Stimulated activated naive CD8-positive, alpha-beta T cell treated with anti-CD3 and anti-CD28 coated beads, Interleukin-15, Interleukin-2, amounts not matched to agents 100 U/mL and 50 U/mL, for 24 hours (primary cell): ENCODE data around the gene TMX1.
A peak's percentile ranks its signal among the peaks of the same experiment; 100 is the strongest.

Experiments
- ATAC-seq: fragments of 150-1000 bp; cut with Tn5 transposase; one replicate; pipeline ENCODE4 v1.10.0; 2021
- DNase-seq: peaks from one replicate; pipeline ENCODE4 v3.0.0; 2021

TMX1 gene

DNA sequence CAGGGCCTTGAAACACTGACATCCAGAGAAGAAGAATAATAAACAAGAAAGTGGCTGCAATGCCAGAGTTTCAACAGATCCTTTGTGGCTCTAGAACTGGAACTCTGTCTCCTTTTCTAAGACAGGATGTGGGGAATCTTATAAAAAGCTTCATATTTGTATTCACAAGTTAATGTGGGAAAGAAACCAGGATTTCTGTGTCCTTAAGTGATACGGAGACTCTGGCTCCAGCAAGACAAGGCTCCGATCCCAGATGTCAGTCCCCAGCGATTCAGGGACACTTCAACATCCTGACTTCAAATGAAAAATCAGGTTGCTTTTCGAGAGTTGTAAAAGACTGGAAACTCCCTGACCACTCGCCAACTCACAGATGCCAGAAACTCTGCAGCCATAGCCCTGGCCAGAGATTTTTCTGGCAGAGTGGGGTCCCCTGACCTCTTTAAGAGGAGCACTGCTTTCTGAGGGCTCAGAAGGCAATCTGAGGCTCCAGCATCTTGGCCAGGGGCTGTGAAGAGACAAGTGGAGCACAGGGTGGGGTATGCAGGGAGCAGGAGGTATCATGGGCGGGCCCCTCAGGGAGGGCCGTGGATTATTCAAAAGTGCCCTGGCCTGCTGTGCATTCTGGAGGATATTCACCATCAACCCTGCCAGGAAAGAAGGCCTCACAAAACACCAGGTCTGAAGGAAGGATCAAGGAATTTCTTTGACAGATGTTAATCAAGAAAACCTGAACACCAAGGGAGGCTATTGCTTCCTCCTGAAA, 53.3 kb downstream of the TMX1 start:
- ATAC-seq (no peak), DNase-seq (no peak)

DNA sequence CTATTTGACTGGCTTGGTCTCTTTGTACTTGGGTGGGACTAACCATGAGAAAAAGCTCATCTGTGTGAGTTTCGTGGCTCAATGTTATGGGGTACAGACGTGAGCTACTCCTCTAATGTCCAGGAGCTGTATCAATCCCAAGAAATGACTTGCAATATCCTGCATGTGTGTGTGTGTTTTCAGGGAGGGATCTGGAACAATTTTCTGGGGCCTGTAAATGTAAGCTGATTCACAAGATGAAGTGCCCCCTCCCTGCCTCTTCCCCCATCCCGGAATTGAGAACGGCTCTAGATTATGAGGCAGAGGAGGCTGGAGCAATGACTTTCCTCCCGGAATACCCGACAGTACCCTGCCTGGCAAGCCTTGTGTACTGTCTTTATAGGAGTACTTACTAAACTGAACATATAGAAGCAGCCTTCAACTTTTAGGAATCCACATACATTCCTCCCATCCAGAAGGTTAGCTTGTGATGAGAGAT, 53.9 kb downstream of the TMX1 start:
- ATAC-seq (no peak), DNase-seq (no peak)

- ATAC-seq (no peak), DNase-seq (no peak)
Observed at GRCh38 chr14:51294951-51295525, 55.0 kb downstream of the TMX1 start.

DNA sequence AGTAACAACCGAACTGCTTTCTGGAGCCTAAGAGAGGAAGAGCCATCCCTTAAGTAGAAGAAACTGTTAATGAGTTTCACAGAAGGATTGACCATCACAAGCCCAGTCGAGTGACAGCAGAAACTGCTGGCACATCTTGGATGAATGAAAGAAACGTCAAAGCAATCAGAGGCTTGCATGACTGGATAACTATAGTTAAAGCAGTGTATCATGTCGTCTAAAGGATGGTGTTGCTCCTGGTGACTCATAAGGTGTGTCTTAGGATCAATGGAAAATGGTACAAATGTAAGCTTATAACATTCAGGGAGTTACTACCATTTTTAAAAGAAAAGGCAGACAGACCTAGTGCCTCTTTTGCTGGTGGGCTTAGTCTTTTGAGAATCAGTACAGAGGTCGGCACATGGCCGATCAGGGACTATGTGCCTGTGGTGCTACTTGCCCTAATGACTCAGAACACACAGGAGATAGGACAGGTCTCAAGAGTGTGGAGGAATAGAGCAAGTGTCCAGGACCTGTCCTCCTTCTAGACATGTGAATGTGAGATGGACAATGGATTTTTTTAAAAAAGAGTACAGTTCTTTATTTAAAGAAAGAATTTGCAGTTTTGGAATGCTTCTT, 55.7 kb downstream of the TMX1 start:
- no peak for DNase-seq
- ATAC-seq, result no peak

DNA sequence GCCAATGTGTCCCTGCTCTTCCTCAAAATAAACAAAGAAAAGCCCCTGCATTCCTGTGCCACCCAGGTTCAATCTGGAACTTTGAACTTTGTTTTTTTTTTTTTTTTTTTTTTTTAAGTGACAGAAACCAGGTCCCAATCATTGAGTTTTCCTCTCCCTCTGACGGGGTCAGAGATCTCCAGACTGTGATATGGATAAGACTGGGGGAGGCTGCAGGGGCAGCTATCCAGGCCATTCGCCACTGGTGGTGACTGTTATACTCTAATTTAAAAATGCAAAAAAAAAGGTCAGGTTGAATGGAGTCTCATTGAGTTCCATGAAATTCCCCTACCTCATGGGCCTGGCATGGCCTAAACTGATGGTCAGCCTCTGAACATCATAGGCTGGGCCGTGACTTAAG, 57.0 kb downstream of the TMX1 start:
- DNase-seq, result no peak
- no peak for ATAC-seq

DNA sequence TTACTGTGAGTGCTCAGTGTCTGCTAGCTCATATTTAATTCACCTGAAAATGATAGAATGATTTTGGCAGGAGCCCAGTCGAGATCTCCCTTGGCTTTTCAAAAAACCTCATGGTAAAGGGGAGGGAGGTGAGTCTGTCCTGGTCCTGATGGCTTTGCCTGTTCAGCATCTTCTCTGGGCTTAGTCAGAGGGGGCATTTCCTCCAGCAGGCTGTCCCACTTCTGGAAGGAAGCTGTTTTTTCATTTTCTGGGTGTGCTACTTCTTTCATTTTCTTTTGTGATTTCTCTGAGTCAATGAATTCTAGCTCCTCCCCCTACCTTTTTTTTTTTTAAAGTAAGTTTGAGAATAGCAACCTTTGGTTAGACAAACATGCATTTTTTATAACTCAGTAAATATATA, 58.8 kb downstream of the TMX1 start:
- DNase-seq (no peak), ATAC-seq (peak; percentile 75)

DNA sequence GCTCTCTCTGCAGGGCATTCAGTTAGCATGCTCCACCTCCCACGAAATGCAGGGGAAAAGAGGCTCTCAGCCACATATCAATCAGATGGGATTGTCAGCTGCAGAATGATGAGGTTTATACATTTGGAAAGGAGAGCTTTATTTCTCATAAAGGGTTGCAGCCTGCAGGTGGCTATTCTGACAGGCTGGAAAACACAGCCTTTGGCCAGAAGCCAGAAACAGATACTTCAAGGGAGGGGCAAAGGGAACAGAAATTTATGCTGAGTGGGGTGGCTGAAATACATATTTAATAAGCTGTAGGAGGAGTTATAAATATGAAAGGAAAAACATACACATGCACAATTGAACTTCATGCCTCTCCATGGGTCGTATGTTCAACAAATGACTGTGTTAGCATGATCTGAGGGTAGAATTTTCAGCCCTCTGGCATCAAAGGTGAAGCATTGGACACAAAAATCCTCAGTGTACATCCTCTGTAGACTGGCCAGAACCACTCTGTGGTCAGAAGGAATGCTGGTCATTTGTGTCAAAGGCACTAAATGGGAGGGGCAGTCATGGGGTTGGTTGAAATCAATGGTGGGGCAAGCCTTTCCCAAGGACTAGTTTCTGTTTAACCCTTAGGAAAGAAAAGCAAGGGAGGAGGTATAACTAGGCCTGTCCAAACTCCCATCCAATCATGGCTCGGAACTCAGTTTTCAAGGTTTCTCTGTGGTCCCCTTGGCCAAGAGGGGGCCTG, 62.4 kb downstream of the TMX1 start:
- no peak for DNase-seq
- ATAC-seq, result no peak

- ATAC-seq (peak; percentile 74), DNase-seq (peak; percentile 33)
Observed at GRCh38 chr14:51304438-51304837, 64.4 kb downstream of the TMX1 start.

DNA sequence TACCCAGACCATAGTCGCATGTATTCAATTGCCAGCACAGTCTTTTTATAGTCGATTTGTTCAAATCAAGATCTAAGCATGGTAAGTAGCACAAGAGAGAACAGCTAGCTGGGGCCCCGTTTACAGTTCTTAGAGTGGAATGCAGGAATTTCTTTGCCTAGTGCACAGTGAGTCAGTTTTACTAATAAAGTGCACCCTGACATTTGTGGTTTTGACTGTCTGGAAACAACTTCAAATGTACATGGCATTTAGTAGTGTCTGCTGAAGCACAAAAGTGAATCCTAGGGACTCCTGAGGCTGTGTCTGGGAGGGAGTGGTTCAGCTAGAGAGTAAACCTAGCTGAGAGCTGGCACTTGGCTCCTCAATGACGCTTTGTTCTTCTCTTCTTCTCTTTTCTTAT, 64.9 kb downstream of the TMX1 start:
- DNase-seq (peak; percentile 21), ATAC-seq (peak; percentile 90)

DNA sequence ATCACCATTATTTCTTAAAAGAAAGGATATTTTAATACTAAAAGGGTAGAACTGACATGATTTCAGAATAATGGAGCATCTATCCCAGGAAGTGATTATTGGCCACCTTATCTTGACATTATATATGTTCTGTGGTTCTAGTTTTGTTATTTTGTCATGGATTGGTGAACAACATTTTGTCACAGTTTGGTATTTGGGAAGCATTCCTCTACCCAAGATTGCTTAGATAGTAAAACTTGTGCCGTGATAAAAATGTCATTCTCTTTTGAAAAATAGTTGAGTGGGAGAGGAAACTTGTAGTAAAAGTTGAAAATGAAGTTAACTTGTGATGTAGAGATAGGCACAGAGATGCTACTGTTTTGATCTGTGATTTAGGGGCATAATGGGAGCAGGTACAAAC, 65.7 kb downstream of the TMX1 start:
- DNase-seq (no peak), ATAC-seq (no peak)
